Measurements from ENCODE around the gene ATG9A.
A peak's percentile ranks its signal among the peaks of the same experiment; 100 is the strongest.
"Not testable (repeated sequence)": the region's sequence is repeated elsewhere in the genome, so short reads cannot be mapped to it uniquely, and the experiment has no call there.

GRCh38 chr2:219200502-219201326 is 28.7 kb downstream of the ATG9A start:
- not testable (repeated sequence) for TF ChIP-seq ZNF530 (tag by site-specific recombination; IDR thresholded peaks at IDR 0.05; ENCODE audit: low read depth); ZNF239 (tag by site-specific recombination; IDR thresholded peaks at IDR 0.05); TCF7L2 (IDR thresholded peaks at IDR 0.05; ENCODE audit: borderline replicate concordance, low read depth, low read length); ZNF133 (tag by site-specific recombination; IDR thresholded peaks at IDR 0.05); ZNF292 (tag by site-specific recombination; IDR thresholded peaks at IDR 0.05; ENCODE audit: borderline replicate concordance, low read depth); ZNF146 (tag by site-specific recombination; IDR thresholded peaks at IDR 0.05); ZNF529 (tag by site-specific recombination; IDR thresholded peaks at IDR 0.05; ENCODE audit: insufficient replicate concordance)
- peak; percentile 40 for TF ChIP-seq SP2 (tag by site-specific recombination; IDR thresholded peaks at IDR 0.05)
- TF ChIP-seq, protein P1, sequence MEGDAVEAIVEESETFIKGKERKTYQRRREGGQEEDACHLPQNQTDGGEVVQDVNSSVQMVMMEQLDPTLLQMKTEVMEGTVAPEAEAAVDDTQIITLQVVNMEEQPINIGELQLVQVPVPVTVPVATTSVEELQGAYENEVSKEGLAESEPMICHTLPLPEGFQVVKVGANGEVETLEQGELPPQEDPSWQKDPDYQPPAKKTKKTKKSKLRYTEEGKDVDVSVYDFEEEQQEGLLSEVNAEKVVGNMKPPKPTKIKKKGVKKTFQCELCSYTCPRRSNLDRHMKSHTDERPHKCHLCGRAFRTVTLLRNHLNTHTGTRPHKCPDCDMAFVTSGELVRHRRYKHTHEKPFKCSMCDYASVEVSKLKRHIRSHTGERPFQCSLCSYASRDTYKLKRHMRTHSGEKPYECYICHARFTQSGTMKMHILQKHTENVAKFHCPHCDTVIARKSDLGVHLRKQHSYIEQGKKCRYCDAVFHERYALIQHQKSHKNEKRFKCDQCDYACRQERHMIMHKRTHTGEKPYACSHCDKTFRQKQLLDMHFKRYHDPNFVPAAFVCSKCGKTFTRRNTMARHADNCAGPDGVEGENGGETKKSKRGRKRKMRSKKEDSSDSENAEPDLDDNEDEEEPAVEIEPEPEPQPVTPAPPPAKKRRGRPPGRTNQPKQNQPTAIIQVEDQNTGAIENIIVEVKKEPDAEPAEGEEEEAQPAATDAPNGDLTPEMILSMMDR (tag by site-specific recombination; IDR thresholded peaks at IDR 0.05) = not testable (repeated sequence)

Measured in HEK293 (cell line).